ENCODE results near the gene MMRN2. TPM values are rescaled to one million over a fixed set of nuclear protein-coding genes. Genes with fewer than 3 reads are reported as not detected.
"Not testable (repeated sequence)": the region's sequence is repeated elsewhere in the genome, so short reads cannot be mapped to it uniquely, and the experiment has no call there.

The MMRN2 gene
- total RNA-seq, 3 donors from 2014 or later: 5.7 to 11.5 (median 8.3) TPM

DNA sequence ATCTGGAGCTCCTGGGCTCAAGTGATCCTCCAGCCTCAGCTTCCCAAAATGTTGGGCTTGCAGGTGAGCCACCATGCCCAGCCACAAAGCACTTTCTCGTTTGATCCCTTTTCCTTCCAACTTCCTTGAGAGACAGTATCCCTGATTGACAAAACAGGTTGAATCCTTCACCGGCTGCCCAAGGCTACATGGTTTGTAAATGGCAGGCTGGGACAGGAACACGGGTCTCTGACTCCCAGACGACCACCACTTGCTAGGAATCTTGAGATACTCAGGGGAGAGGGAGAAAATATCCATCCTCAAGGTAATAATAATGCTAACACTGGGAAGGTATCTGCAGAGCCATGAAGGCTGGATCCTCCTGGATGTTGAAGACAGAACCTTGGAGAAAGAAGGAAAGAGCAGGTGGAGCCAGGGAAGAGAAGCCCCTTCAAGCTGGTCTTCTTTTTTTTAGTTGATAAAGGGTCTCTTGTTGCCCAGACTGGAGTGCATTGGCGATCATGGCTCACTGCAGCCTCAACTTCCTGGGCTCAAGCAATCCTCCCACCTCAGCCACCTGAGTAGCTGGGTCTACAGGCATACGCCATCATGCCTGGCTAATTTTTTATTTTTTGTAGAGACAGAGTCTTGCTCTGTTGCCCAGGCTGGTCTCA lies 19.8 kb downstream of the MMRN2 start:
- H3K4me1 ChIP-seq (ENCODE audit: low read depth): peaks cover 11% of the 10 kb centered on the region
- DNase-seq (no peak), ATAC-seq (no peak)
- no peak overlapping the region for H3K4me3 ChIP-seq
- intact Hi-C loops (cut with DNase I, micrococcal nuclease): no loop called here
- TF ChIP-seq, protein P1, sequence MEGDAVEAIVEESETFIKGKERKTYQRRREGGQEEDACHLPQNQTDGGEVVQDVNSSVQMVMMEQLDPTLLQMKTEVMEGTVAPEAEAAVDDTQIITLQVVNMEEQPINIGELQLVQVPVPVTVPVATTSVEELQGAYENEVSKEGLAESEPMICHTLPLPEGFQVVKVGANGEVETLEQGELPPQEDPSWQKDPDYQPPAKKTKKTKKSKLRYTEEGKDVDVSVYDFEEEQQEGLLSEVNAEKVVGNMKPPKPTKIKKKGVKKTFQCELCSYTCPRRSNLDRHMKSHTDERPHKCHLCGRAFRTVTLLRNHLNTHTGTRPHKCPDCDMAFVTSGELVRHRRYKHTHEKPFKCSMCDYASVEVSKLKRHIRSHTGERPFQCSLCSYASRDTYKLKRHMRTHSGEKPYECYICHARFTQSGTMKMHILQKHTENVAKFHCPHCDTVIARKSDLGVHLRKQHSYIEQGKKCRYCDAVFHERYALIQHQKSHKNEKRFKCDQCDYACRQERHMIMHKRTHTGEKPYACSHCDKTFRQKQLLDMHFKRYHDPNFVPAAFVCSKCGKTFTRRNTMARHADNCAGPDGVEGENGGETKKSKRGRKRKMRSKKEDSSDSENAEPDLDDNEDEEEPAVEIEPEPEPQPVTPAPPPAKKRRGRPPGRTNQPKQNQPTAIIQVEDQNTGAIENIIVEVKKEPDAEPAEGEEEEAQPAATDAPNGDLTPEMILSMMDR (IDR thresholded peaks at IDR 0.05): no peak
- no peaks in the 10 kb centered on the region for H3K9me3 ChIP-seq
- H3K36me3 ChIP-seq (ENCODE audit: low read depth): no peaks in the 10 kb centered on the region

DNA sequence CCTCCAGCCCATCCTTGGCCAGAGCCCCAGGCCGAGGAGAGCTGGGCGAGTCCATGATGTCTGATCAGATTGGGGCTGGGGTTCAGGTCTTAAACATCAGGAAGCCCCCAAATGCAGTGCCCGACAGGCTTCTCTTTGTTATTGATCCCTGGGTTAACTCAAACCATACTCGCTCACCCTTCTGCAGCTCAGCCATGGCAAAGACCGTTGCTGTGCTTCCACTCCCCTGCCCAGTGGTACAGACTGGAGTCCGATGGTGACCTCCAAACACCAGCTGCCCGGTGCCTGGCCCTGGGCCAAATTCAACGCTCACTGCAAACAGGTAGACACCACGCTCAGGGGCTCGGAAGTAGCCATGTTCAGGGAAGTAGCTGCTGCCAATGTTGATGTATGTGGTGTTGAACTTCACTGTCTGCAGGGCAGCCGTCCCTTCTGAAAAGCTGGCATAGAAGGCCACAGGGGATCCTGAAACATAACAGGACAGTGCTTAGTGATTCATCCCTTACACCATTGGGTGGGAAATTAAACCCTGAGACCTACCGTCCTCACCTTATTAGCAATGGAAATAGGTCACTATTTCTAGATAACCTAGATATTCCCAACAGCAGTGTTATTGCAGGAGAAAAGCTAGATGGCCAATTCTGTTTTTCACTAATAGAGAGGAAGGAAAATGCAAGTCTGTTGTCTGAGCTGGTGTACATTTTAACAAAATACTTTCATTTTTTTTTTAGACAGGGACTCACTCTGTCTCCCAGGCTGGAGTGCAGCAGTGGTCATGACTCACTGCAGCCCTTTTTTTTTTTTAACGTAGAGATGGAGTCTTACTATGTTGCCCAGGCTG lies 20.5 kb downstream of the MMRN2 start:
- H3K36me3 ChIP-seq (ENCODE audit: low read depth): no peaks in the 10 kb centered on the region
- no peaks in the 10 kb centered on the region for H3K9me3 ChIP-seq
- intact Hi-C loops (cut with DNase I, micrococcal nuclease): no loop called here
- H3K4me1 ChIP-seq (ENCODE audit: low read depth): peaks cover 11% of the 10 kb centered on the region
- ATAC-seq: no peak
- no peak for DNase-seq
- H3K4me3 ChIP-seq: no peak overlapping the region
- TF ChIP-seq, protein P1 (IDR thresholded peaks at IDR 0.05): no peak

DNA sequence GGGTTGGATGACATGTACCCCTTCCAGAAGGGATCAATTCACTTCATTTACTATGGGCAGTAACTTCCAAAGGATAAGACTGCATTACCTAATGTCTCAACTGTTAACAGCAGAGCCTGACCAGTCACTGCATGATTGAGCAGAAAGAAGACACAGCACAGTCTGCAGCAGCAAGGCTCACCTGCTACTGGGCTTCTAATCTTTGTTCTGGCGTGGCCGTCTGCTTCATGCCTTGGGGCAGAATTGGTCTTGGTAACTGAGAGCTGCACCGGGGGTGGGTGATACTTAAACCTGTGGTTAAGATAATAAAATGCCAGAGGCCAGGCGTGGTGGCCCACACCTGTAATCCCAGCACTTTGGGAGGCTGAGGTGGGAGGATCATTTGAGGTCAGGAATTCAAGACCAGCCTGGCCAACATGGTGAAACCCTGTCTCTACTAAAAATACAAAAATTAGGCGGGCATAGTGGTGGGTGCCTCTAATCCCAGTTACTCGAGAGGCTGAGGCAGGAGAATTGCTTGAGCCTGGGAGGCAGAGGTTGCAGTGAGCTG lies 23.2 kb downstream of the MMRN2 start:
- H3K36me3 ChIP-seq (ENCODE audit: low read depth); DNase-seq; H3K9me3 ChIP-seq; intact Hi-C loops (cut with DNase I, micrococcal nuclease); H3K4me1 ChIP-seq (ENCODE audit: low read depth); ATAC-seq; H3K4me3 ChIP-seq: not testable (repeated sequence)

DNA sequence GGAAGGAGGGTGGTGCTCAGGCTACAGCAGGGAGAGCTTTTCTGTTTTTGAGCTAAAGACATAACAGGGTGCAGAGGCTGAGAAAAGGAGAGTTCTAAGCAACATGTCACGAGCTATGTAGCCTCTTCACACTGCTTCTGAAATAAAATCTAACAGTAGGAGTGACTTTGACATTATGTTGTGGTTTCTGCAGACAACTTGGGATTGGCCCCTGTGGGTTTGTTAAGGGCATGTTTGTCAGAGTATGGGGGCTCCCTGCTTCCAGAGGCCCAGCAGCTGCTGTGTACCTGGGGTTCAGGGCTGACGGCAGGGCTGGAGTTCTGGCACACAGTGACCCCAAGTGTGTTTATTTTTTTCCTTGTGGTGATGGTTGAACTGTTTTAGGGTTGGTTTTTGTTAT lies 24.7 kb downstream of the MMRN2 start:
- TF ChIP-seq, protein P1 (IDR thresholded peaks at IDR 0.05): no peak
- H3K4me3 ChIP-seq: no peak overlapping the region
- no peak for ATAC-seq
- no peaks in the 10 kb centered on the region for H3K9me3 ChIP-seq
- H3K4me1 ChIP-seq (ENCODE audit: low read depth): no peaks in the 10 kb centered on the region
- no peak for DNase-seq
- no peaks in the 10 kb centered on the region for H3K36me3 ChIP-seq (ENCODE audit: low read depth)
- intact Hi-C loops (cut with DNase I, micrococcal nuclease): no loop called here

DNA sequence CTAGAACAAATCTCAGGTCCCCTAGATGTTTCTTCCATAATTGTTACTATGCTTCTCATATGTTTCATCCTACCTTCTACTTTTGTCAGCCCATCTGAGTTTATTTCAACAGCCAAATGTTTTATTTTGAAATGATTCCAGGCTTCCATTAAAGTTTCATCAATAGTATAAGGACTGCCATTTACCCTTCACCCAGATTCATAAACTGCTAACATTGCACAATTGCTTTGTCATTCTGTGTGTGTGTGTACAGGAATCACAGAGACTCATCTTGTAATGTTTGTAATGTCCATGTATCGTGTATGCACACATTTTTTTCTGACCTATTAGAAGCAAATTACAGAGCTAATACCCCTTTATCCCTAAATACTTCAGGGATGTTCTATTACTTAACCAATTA lies 25.5 kb downstream of the MMRN2 start:
- intact Hi-C loops (cut with DNase I, micrococcal nuclease): no loop called here
- no peaks in the 10 kb centered on the region for H3K4me1 ChIP-seq (ENCODE audit: low read depth)
- TF ChIP-seq, protein P1 (IDR thresholded peaks at IDR 0.05): no peak
- ATAC-seq: no peak
- DNase-seq: no peak
- H3K36me3 ChIP-seq (ENCODE audit: low read depth): no peaks in the 10 kb centered on the region
- H3K4me3 ChIP-seq: no peak overlapping the region
- H3K9me3 ChIP-seq: no peaks in the 10 kb centered on the region

Data from mucosa of descending colon (tissue), 3 donors.